Testis (tissue), 3 donors: ENCODE measurements around the gene TMEM11. TPM values are rescaled to one million over a fixed set of nuclear protein-coding genes. Genes with fewer than 3 reads are reported as not detected.
A peak's percentile ranks its signal among the peaks of the same experiment; 100 is the strongest.

Experiments
- DNase-seq: peaks from one replicate; pipeline ENCODE4 v3.0.0-alpha.2; 2019
- H3K27ac ChIP-seq, 2 donors: fragments of 200-600 bp; sonication (generic); one replicate each; pipeline ENCODE4 v1.5.1; 2019
- H3K27me3 ChIP-seq: fragments of 200-600 bp; sonication (generic); one replicate; pipeline ENCODE4 v1.5.1; 2019
- H3K36me3 ChIP-seq: fragments of 200-600 bp; sonication (generic); one replicate; pipeline ENCODE4 v1.5.1; 2017; ENCODE audit warnings: low read depth; ENCODE audit errors: missing control alignments
- H3K4me1 ChIP-seq: fragments of 200-600 bp; sonication (generic); one replicate; pipeline ENCODE4 v1.5.1; 2019
- H3K4me3 ChIP-seq, 2 donors: fragments of 200-600 bp; sonication (generic); one replicate each; pipeline ENCODE4 v1.5.1; 2017 to 2019
- H3K9me3 ChIP-seq: fragments of 200-600 bp; sonication (generic); one replicate; pipeline ENCODE4 v1.5.1; 2017
- CTCF ChIP-seq, 3 experiments: fragments of 450-650 bp in 2 of 3; fragments of 200-600 bp in 1 of 3; sonication (generic) in 1 of 3; IDR thresholded peaks; one replicate each; pipeline ENCODE4 v1.5.1; 2016 to 2019; ENCODE audit warnings: antibody characterized with exemption in 3 of 3, mild to moderate bottlenecking in 2 of 3, moderate library complexity in 1 of 3
- POLR2A ChIP-seq: fragments of 450-650 bp; IDR thresholded peaks from one replicate; pipeline ENCODE4 v1.6.1; 2017; ENCODE audit warnings: antibody characterized with exemption, mild to moderate bottlenecking, moderate library complexity
- WGBS, 2 donors: methylation state at CpG; one replicate each; pipeline ENCODE4 v1.1.5; 2018; 5-methylcytosine and 5-hydroxymethylcytosine counted together
- intact Hi-C: fragments of 100-400 bp; cut with DNase I; formaldehyde crosslinking; loops from one replicate; pipeline ENCODE4 v1.15.1; 2023; ENCODE audit warnings: low total_unique reads
- polyA plus RNA-seq: library from polyadenylated mRNA; stranded (reverse); fragments of 350-450 nt; fragmentation: Illumina TruSeq; extraction: RNeasy Lipid Tissue Mini Kit (QIAGEN cat#74804); gene quantifications from one replicate; pipeline ENCODE4 v1.2.3, GENCODE V29; 2014; ENCODE audit warnings: low read depth, low replicate concordance; ENCODE audit not compliant: insufficient read depth
- total RNA-seq, 2 donors: library from RNA; depleted of rRNA; stranded (reverse); fragments of >200 nt; gene quantifications; one replicate each; pipeline ENCODE4 v1.2.3, GENCODE V29; 2016

The TMEM11 gene
- total and polyA plus RNA-seq, 3 donors from 2014 or later = 38.9 to 55.2 (median 53.4) TPM

- no peak for DNase-seq
- Histone ChIP-seq H3K36me3 (no peaks in the 10 kb centered on the region), H3K27ac (peak overlapping the region in 1 of 2 donors; percentile 32), H3K27me3 (no peaks in the 10 kb centered on the region), H3K4me3 (no peak overlapping the region), H3K9me3 (no peaks in the 10 kb centered on the region), H3K4me1 (peaks cover 17% of the 10 kb centered on the region)
- 41 to 76% methylated on average over 3 to 4 of the region's 4 CpGs for WGBS, 2 donors
- TF ChIP-seq POLR2A = no peak
- no peak for TF ChIP-seq CTCF (IDR thresholded peaks at IDR 0.05)
- intact Hi-C loops = no loop called here
Observed at GRCh38 chr17:21250854-21251253, 36.9 kb upstream of the TMEM11 start.

- Histone ChIP-seq H3K27me3 (no peaks in the 10 kb centered on the region), H3K4me1 (peaks cover 17% of the 10 kb centered on the region), H3K4me3 (no peak overlapping the region), H3K36me3 (no peaks in the 10 kb centered on the region), H3K9me3 (no peaks in the 10 kb centered on the region), H3K27ac (peak overlapping the region in 1 of 2 donors; percentile 32)
- TF ChIP-seq POLR2A (no peak), CTCF (IDR thresholded peaks at IDR 0.05) (no peak)
- intact Hi-C loops = no loop called here
- DNase-seq = no peak
- 63 to 72% methylated on average over 7 of the region's 7 CpGs for WGBS, 2 donors
Observed at GRCh38 chr17:21249920-21250703, 36.2 kb upstream of the TMEM11 start.

- Histone ChIP-seq H3K4me1 (peaks cover 17% of the 10 kb centered on the region), H3K4me3 (no peak overlapping the region), H3K27ac (no peak overlapping the region), H3K36me3 (no peaks in the 10 kb centered on the region), H3K27me3 (no peaks in the 10 kb centered on the region), H3K9me3 (no peaks in the 10 kb centered on the region)
- 76 to 84% methylated on average over 11 to 12 of the region's 12 CpGs for WGBS, 2 donors
- no peak for TF ChIP-seq POLR2A
- TF ChIP-seq CTCF (IDR thresholded peaks at IDR 0.05) = no peak
- intact Hi-C loops = no loop called here
- no peak for DNase-seq
Observed at GRCh38 chr17:21249086-21249795, 35.3 kb upstream of the TMEM11 start.

GRCh38 chr17:21248500-21248899 lies 34.5 kb upstream of the TMEM11 start:
- TF ChIP-seq CTCF (IDR thresholded peaks at IDR 0.05) = no peak
- TF ChIP-seq POLR2A = no peak
- intact Hi-C loops = no loop called here
- no peak for DNase-seq
- Histone ChIP-seq H3K9me3 (no peaks in the 10 kb centered on the region), H3K27ac (no peak overlapping the region), H3K36me3 (no peaks in the 10 kb centered on the region), H3K4me3 (no peak overlapping the region), H3K27me3 (no peaks in the 10 kb centered on the region), H3K4me1 (peaks cover 17% of the 10 kb centered on the region)
- WGBS, 2 donors = 90 to 100% methylated on average over 2 to 3 of the region's 4 CpGs
